PC-3 (cell line): Measurements from ENCODE around the gene LYRM4. TPM values are rescaled to one million over a fixed set of nuclear protein-coding genes. Genes with fewer than 3 reads are reported as not detected.

Experiments
- ATAC-seq: fragments of 200-7000 bp; cut with Tn5 transposase; 2 replicates; pipeline ENCODE4 v1.9.1; 2020; ENCODE audit warnings: mild to moderate bottlenecking, moderate library complexity
- BruUV-seq: library from RNA; stranded (reverse); fragments of 400-500 nt; replicated peaks from 2 replicates; lab custom pipeline; 2021; lab: Mats Ljungman, UMichigan
- CTCF ChIA-PET: fragments of 300-600 bp; sonication (Branson Sonifier 250); formaldehyde crosslinking; loops from one replicate; lab custom pipeline; 2022; ENCODE audit warnings: antibody characterized with exemption; lab: Charles Lee
- POLR2A ChIA-PET: fragments of 300-600 bp; sonication (Branson Sonifier 250); formaldehyde crosslinking; loops from one replicate; lab custom pipeline; 2022; ENCODE audit warnings: antibody characterized with exemption; ENCODE audit not compliant: unreplicated experiment; lab: Charles Lee
- DNase-seq: peaks from one replicate; pipeline ENCODE4 v3.0.0-alpha.2; 2015
- H2AFZ ChIP-seq: fragments of 300-600 bp; sonication (generic); 2 replicates; pipeline ENCODE4 v1.6.0; 2016; ENCODE audit warnings: antibody characterized with exemption, low read length
- H3F3A ChIP-seq: fragments of 300-600 bp; sonication (generic); one replicate; pipeline ENCODE4 v1.6.0; 2017; ENCODE audit warnings: antibody characterized with exemption, low read length, control low read depth, mild to moderate bottlenecking; ENCODE audit not compliant: unreplicated experiment
- H3K27ac ChIP-seq: fragments of 300-600 bp; sonication (generic); 2 replicates; pipeline ENCODE4 v1.5.1; 2016; ENCODE audit warnings: mild to moderate bottlenecking, low read length
- H3K27me3 ChIP-seq: fragments of 300-600 bp; sonication (generic); 2 replicates; pipeline ENCODE4 v1.6.1; 2016; ENCODE audit warnings: low read length, mixed read lengths
- H3K36me3 ChIP-seq: fragments of 300-600 bp; sonication (generic); 2 replicates; pipeline ENCODE4 v1.6.1; 2016; ENCODE audit warnings: low read depth, mixed run types, low read length, mixed read lengths
- H3K4me1 ChIP-seq: fragments of 300-600 bp; sonication (generic); 2 replicates; pipeline ENCODE4 v1.5.1; 2016; ENCODE audit warnings: low read length; ENCODE audit not compliant: insufficient read depth
- H3K4me2 ChIP-seq: fragments of 300-600 bp; sonication (generic); 2 replicates; pipeline ENCODE4 v1.6.0; 2016; ENCODE audit warnings: low read length
- H3K4me3 ChIP-seq: fragments of 300-600 bp; sonication (generic); 2 replicates; pipeline ENCODE4 v1.5.1; 2016; ENCODE audit warnings: mild to moderate bottlenecking, low read length, mixed read lengths
- H3K79me2 ChIP-seq: fragments of 300-600 bp; sonication (generic); 2 replicates; pipeline ENCODE4 v1.6.1; 2017; ENCODE audit warnings: low read length, mixed read lengths
- H3K9ac ChIP-seq: fragments of 300-600 bp; sonication (generic); 2 replicates; pipeline ENCODE4 v1.6.0; 2016; ENCODE audit warnings: mild to moderate bottlenecking, low read length
- H3K9me2 ChIP-seq: fragments of 300-600 bp; sonication (generic); replicated peaks from 2 replicates; pipeline ENCODE4 v1.6.1; 2016; ENCODE audit warnings: mixed run types, low read length, mixed read lengths
- H3K9me3 ChIP-seq: fragments of 300-600 bp; sonication (generic); 2 replicates; pipeline ENCODE4 v1.6.1; 2016; ENCODE audit warnings: low read length, mixed read lengths
- H4K20me1 ChIP-seq: fragments of 300-600 bp; sonication (generic); 2 replicates; pipeline ENCODE4 v1.6.1; 2016; ENCODE audit warnings: low read length, mixed read lengths
- CTCF ChIP-seq: fragments of 300-600 bp; sonication (generic); conservative IDR thresholded peaks from 2 replicates; pipeline ENCODE4 v1.5.1; 2017; ENCODE audit warnings: antibody characterized with exemption, low read depth, mild to moderate bottlenecking, low read length
- EZH2 ChIP-seq: fragments of 300-600 bp; sonication (generic); IDR thresholded peaks from one replicate; pipeline ENCODE4 v1.6.1; 2017; ENCODE audit warnings: antibody characterized with exemption, mild to moderate bottlenecking, low read length; ENCODE audit not compliant: unreplicated experiment
- EZH2phosphoT487 ChIP-seq: fragments of 300-600 bp; sonication (generic); IDR thresholded peaks from 2 replicates; pipeline ENCODE4 v1.6.1; 2018; ENCODE audit warnings: mild to moderate bottlenecking, antibody characterized with exemption, low read length, borderline replicate concordance
- intact Hi-C: fragments of 100-400 bp; cut with micrococcal nuclease; formaldehyde crosslinking; loops from 2 replicates; pipeline ENCODE4 v1.9.0; 2023
- total RNA-seq: library from RNA; depleted of rRNA; stranded (reverse); fragments of >200 nt; gene quantifications from 2 replicates; pipeline ENCODE4 v1.2.3, GENCODE V29; 2014

Gene LYRM4
- total RNA-seq, 1 experiment from 2014 or later, result 27.7 TPM

- H3K9me2 ChIP-seq, result no peaks in the 10 kb centered on the region
- DNase-seq (peak; percentile 61), ATAC-seq (peak; percentile 92)
- ChIA-PET CTCF (interaction anchor here (0.6 kb wide), 1 partner anchor 35 kb away, joined by 4 read pairs; no protein-coding TSS in a partner anchor), POLR2A (no interaction called here)
- no peak overlapping the region for H3K4me3 ChIP-seq
- H3K9ac ChIP-seq, result no peak overlapping the region
- no peaks in the 10 kb centered on the region for H3K9me3 ChIP-seq
- no TSS peak for BruUV-seq
- no peaks in the 10 kb centered on the region for H3F3A ChIP-seq
- H3K4me1 ChIP-seq, result peaks cover 9% of the 10 kb centered on the region
- no peaks in the 10 kb centered on the region for H3K36me3 ChIP-seq
- no peak overlapping the region for H2AFZ ChIP-seq
- H3K4me2 ChIP-seq, result 0 out of 2 replicates have a peak overlapping the region, but pooled peaks have one; percentile 14
- TF ChIP-seq EZH2phosphoT487, result no peak
- TF ChIP-seq CTCF, result no peak
- no peak for TF ChIP-seq EZH2
- no peaks in the 10 kb centered on the region for H4K20me1 ChIP-seq
- no peaks in the 10 kb centered on the region for H3K27me3 ChIP-seq
- intact Hi-C loops, result no loop called here
- peaks cover 19% of the 10 kb centered on the region; the same call in 1 of the 2 replicates for H3K79me2 ChIP-seq
- H3K27ac ChIP-seq, result no peak overlapping the region
These were observed 26.6 kb upstream of the LYRM4 start for GRCh38 chr6:5287205-5287965.

GRCh38 chr6:5286780-5287179 is 26.0 kb upstream of the LYRM4 start:
- Histone ChIP-seq H3K9me2 (no peaks in the 10 kb centered on the region), H3K36me3 (no peaks in the 10 kb centered on the region), H2AFZ (no peak overlapping the region), H3K79me2 (peaks cover 15% of the 10 kb centered on the region; the same call in 1 of the 2 replicates), H3K9ac (no peak overlapping the region), H3K27ac (no peak overlapping the region), H3K4me3 (no peak overlapping the region), H3K27me3 (no peaks in the 10 kb centered on the region), H3K9me3 (no peaks in the 10 kb centered on the region), H3F3A (no peaks in the 10 kb centered on the region), H4K20me1 (no peaks in the 10 kb centered on the region), H3K4me2 (no peak overlapping the region), H3K4me1 (peaks cover 9% of the 10 kb centered on the region)
- TF ChIP-seq EZH2phosphoT487, result no peak
- intact Hi-C loops, result no loop called here
- ChIA-PET CTCF (no interaction called here), POLR2A (no interaction called here)
- DNase-seq, result no peak
- ATAC-seq, result no peak
- BruUV-seq, result no TSS peak

GRCh38 chr6:5285526-5285925 is 24.8 kb upstream of the LYRM4 start:
- intact Hi-C loops, result no loop called here
- POLR2A ChIA-PET, result no interaction called here
- CTCF ChIA-PET, result no interaction called here
- ATAC-seq (no peak), DNase-seq (no peak)
- Histone ChIP-seq H3K4me2 (no peak overlapping the region), H3K4me3 (no peak overlapping the region), H3K27me3 (no peaks in the 10 kb centered on the region), H3K9me3 (no peaks in the 10 kb centered on the region), H2AFZ (no peak overlapping the region), H3F3A (no peaks in the 10 kb centered on the region), H4K20me1 (no peaks in the 10 kb centered on the region), H3K36me3 (no peaks in the 10 kb centered on the region), H3K9ac (no peak overlapping the region), H3K9me2 (no peaks in the 10 kb centered on the region), H3K4me1 (peaks cover 9% of the 10 kb centered on the region), H3K27ac (no peak overlapping the region), H3K79me2 (peaks cover 15% of the 10 kb centered on the region; the same call in 1 of the 2 replicates)
- BruUV-seq, result no TSS peak
- TF ChIP-seq EZH2phosphoT487 (no peak), EZH2 (no peak), CTCF (no peak)
